Brain microvascular endothelial cell (primary cell): Measurements from ENCODE around the gene TTC39A.

Experiments used
- DNase-seq: peaks from one replicate; pipeline ENCODE4 v3.0.0-alpha.2; 2020
- H3K27ac ChIP-seq: fragments of 250-450 bp; sonication (Bioruptor Pico); 2 replicates; pipeline ENCODE4 v1.5.1; 2020; ENCODE audit warnings: mild to moderate bottlenecking, moderate library complexity
- H3K27me3 ChIP-seq: fragments of 250-450 bp; sonication (Bioruptor Pico); replicated peaks from 2 replicates; pipeline ENCODE4 v1.5.1; 2020; ENCODE audit warnings: mild to moderate bottlenecking
- H3K36me3 ChIP-seq: fragments of 250-450 bp; sonication (Bioruptor Pico); replicated peaks from 2 replicates; pipeline ENCODE4 v1.5.1; 2020; ENCODE audit warnings: mild to moderate bottlenecking
- H3K4me3 ChIP-seq: 2 replicates; pipeline ENCODE4 v1.5.1; 2011; ENCODE audit warnings: low read depth, mild to moderate bottlenecking, control low read depth, low read length, moderate library complexity
- CTCF ChIP-seq: IDR thresholded peaks from 2 replicates; pipeline ENCODE4 v1.5.1; 2011; ENCODE audit warnings: low read depth, mild to moderate bottlenecking, moderate library complexity, low read length, control low read depth, inconsistent platforms; ENCODE audit errors: missing control alignments
- in situ Hi-C: cut with HindIII; loops from 2 replicates; pipeline ENCODE4 v1.10.0; 2017; ENCODE audit warnings: low sequenced_read_pairs, low pct_ligation_motif_present

The TTC39A gene

GRCh38 chr1:51301844-51302162 lies 28.6 kb downstream of the TTC39A start:
- Histone ChIP-seq H3K4me3 (no peak overlapping the region), H3K36me3 (no peaks in the 10 kb centered on the region), H3K27me3 (no peaks in the 10 kb centered on the region), H3K27ac (no peak overlapping the region)
- in situ Hi-C loops = no loop called here
- TF ChIP-seq CTCF = no peak
- DNase-seq = no peak

- DNase-seq = no peak
- no peak for TF ChIP-seq CTCF
- in situ Hi-C loops = no loop called here
- no peaks in the 10 kb centered on the region for H3K36me3 ChIP-seq
- no peak overlapping the region for H3K4me3 ChIP-seq
- H3K27ac ChIP-seq = no peak overlapping the region
- H3K27me3 ChIP-seq = no peaks in the 10 kb centered on the region
These were observed 29.1 kb downstream of the TTC39A start for GRCh38 chr1:51301152-51301843.

- TF ChIP-seq CTCF = no peak
- no peak for DNase-seq
- H3K4me3 ChIP-seq = no peak overlapping the region
- no peak overlapping the region for H3K27ac ChIP-seq
- in situ Hi-C loops = no loop called here
- H3K27me3 ChIP-seq = no peaks in the 10 kb centered on the region
- H3K36me3 ChIP-seq = no peaks in the 10 kb centered on the region
These were observed 30.2 kb downstream of the TTC39A start for GRCh38 chr1:51299981-51300670.

GRCh38 chr1:51299185-51299885 lies 31.0 kb downstream of the TTC39A start:
- no peaks in the 10 kb centered on the region for H3K36me3 ChIP-seq
- H3K27ac ChIP-seq = no peak overlapping the region
- H3K27me3 ChIP-seq = no peaks in the 10 kb centered on the region
- in situ Hi-C loops = no loop called here
- DNase-seq = no peak
- H3K4me3 ChIP-seq = no peak overlapping the region
- no peak for TF ChIP-seq CTCF

- Histone ChIP-seq H3K36me3 (no peaks in the 10 kb centered on the region), H3K4me3 (no peak overlapping the region), H3K27me3 (no peaks in the 10 kb centered on the region), H3K27ac (no peak overlapping the region)
- in situ Hi-C loops = no loop called here
- no peak for DNase-seq
- TF ChIP-seq CTCF = no peak
These were observed 32.0 kb downstream of the TTC39A start for GRCh38 chr1:51298322-51298705.
